ENCODE results near the gene IL23A. TPM values are rescaled to one million over a fixed set of nuclear protein-coding genes. Genes with fewer than 3 reads are reported as not detected.
A peak's percentile ranks its signal among the peaks of the same experiment; 100 is the strongest.
"Not testable (repeated sequence)": the region's sequence is repeated elsewhere in the genome, so short reads cannot be mapped to it uniquely, and the experiment has no call there.

Gene IL23A
- total RNA-seq, 1 donor from 2014 or later, result 0.42 TPM

DNA sequence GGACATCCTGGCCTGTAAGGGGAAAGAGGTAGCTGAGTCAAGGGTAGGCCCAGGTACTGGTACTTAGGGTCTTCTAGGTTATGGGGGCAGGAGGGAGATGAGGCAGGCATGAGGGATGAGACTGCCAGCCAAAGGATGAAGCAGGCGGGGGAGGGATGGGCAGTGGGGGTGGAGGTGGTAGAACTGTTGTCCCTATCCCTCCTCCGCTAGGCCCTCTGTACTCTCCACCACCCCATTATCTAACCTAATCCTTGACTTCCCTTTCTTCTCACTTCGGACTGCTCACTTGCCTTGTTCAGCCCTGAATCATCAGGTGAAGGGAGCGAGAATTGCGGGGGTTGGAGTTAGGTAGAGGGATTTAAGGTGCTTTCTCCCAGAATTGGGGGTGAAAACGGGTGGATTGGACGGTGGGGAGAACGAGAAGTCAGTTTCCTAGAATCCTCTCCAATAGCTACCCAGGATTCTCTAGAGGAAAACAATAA is 5.4 kb upstream of the IL23A start:
- no peak for DNase-seq
- Mint-ChIP-seq H3K4me1 (ENCODE audit: low read depth, unreplicated experiment) (peaks cover 7% of the 10 kb centered on the region), H3K27me3 (ENCODE audit: unreplicated experiment) (peaks cover 3% of the 10 kb centered on the region), H3K27ac (ENCODE audit: unreplicated experiment) (peak overlapping the region; percentile 95), H3K9me3 (ENCODE audit: unreplicated experiment) (peaks cover 8% of the 10 kb centered on the region), H3K4me3 (ENCODE audit: unreplicated experiment) (peak overlapping the region; percentile 93), H3K36me3 (ENCODE audit: unreplicated experiment) (no peaks in the 10 kb centered on the region)
- TF ChIP-seq, protein P1, sequence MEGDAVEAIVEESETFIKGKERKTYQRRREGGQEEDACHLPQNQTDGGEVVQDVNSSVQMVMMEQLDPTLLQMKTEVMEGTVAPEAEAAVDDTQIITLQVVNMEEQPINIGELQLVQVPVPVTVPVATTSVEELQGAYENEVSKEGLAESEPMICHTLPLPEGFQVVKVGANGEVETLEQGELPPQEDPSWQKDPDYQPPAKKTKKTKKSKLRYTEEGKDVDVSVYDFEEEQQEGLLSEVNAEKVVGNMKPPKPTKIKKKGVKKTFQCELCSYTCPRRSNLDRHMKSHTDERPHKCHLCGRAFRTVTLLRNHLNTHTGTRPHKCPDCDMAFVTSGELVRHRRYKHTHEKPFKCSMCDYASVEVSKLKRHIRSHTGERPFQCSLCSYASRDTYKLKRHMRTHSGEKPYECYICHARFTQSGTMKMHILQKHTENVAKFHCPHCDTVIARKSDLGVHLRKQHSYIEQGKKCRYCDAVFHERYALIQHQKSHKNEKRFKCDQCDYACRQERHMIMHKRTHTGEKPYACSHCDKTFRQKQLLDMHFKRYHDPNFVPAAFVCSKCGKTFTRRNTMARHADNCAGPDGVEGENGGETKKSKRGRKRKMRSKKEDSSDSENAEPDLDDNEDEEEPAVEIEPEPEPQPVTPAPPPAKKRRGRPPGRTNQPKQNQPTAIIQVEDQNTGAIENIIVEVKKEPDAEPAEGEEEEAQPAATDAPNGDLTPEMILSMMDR (IDR thresholded peaks at IDR 0.05; ENCODE audit: partially characterized antibody, unreplicated experiment), result no peak

DNA sequence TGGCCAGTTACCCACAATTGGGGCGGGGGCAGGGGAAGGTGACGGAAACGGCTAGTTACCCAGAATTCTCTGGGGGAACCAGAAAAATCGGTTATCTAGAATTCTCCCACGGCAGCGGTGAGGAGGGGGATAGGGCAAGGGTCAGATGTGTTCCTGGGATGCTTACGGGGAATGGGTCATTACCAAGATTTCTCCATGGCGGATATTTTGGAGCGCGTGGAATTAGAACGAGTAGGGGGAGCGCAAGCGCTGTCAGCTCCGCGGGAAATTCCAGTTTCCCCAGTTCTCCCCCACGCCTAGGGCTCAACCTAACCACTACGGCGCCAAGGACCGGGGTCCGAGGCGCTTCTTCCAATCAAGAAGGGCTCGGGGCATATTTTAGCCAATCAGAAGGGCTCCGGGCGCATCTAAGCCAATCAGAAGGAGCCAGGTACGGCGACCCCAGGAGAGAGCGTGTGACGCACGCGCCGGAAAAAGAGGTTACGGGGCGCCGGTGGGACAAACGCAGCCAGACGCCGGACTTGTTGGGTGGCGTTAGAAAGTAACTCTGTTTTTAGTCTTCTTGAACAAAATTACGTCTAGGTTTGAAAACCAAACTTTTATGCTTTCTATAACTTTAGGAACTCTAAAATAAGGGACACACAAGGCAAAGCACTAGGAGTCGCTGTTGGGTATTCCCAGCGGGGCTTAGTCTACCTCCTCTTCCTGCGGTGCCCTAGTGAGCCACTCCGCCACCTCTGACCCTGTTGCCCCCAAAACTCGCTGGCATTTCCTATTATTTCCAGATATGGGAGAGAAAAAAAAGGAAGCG is 4.8 kb upstream of the IL23A start, which contains the start of gene PAN2:
Gene PAN2, minus strand, starts transcription at position 322 of the 811 bp plus-strand sequence. CDS start 906 bp downstream, outside the sequence.
- peaks cover 3% of the 10 kb centered on the region for H3K27me3 Mint-ChIP-seq (ENCODE audit: unreplicated experiment)
- H3K4me1 Mint-ChIP-seq (ENCODE audit: low read depth, unreplicated experiment), result peaks cover 7% of the 10 kb centered on the region
- peak within 1 kb of the TSS; percentile 93 for H3K4me3 Mint-ChIP-seq (ENCODE audit: unreplicated experiment)
- peaks cover 8% of the 10 kb centered on the region for H3K9me3 Mint-ChIP-seq (ENCODE audit: unreplicated experiment)
- TF ChIP-seq, protein P1 (IDR thresholded peaks at IDR 0.05; ENCODE audit: partially characterized antibody, unreplicated experiment), result peak; percentile 58
- no peaks in the 10 kb centered on the region for H3K36me3 Mint-ChIP-seq (ENCODE audit: unreplicated experiment)
- peak within 1 kb of the TSS; percentile 95 for H3K27ac Mint-ChIP-seq (ENCODE audit: unreplicated experiment)
- DNase-seq, result peak; percentile 88

DNA sequence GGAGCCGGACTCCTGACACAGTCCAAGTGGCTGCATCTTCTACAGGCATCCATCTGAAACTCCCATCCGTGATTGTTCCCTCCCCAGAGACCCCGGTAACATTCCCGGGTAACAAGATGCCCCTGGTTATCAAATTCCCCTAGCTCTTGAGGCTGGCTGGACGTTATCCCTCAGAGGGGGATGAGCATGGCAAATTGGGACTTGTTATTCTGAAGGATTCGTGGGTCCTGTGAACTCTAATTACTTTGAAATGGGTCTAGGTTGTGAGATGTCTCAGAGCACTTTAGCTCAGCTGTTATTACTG is 4.2 kb upstream of the IL23A start:
- H3K4me1 Mint-ChIP-seq (ENCODE audit: low read depth, unreplicated experiment), result peaks cover 7% of the 10 kb centered on the region
- TF ChIP-seq, protein P1 (IDR thresholded peaks at IDR 0.05; ENCODE audit: partially characterized antibody, unreplicated experiment), result peak; percentile 5
- H3K27ac Mint-ChIP-seq (ENCODE audit: unreplicated experiment), result peak overlapping the region; percentile 81
- peaks cover 3% of the 10 kb centered on the region for H3K27me3 Mint-ChIP-seq (ENCODE audit: unreplicated experiment)
- H3K9me3 Mint-ChIP-seq (ENCODE audit: unreplicated experiment), result peaks cover 8% of the 10 kb centered on the region
- no peaks in the 10 kb centered on the region for H3K36me3 Mint-ChIP-seq (ENCODE audit: unreplicated experiment)
- DNase-seq, result no peak
- peak overlapping the region; percentile 93 for H3K4me3 Mint-ChIP-seq (ENCODE audit: unreplicated experiment)

DNA sequence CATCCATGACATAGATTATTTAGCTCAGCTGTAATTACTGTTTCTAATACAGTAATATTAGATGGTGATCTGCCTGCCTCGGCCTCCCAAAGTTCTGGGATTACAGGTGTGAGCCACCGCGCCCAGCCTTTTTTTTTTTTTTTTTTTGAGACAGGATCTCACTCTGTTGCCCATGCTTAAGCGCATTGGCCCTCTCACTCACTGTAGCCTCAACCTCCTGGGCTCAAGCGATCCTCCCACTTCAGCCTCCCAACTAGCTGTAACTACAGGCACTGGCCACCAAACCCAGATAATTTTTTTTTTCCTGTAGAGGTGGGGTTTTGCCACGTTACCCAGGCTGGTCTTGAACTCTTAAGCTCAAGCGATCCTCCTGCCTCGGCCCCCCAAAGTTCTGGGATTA is 3.2 kb upstream of the IL23A start:
- H3K9me3 Mint-ChIP-seq (ENCODE audit: unreplicated experiment); H3K27ac Mint-ChIP-seq (ENCODE audit: unreplicated experiment); H3K36me3 Mint-ChIP-seq (ENCODE audit: unreplicated experiment); DNase-seq; H3K4me3 Mint-ChIP-seq (ENCODE audit: unreplicated experiment); H3K27me3 Mint-ChIP-seq (ENCODE audit: unreplicated experiment); H3K4me1 Mint-ChIP-seq (ENCODE audit: low read depth, unreplicated experiment): not testable (repeated sequence)

DNA sequence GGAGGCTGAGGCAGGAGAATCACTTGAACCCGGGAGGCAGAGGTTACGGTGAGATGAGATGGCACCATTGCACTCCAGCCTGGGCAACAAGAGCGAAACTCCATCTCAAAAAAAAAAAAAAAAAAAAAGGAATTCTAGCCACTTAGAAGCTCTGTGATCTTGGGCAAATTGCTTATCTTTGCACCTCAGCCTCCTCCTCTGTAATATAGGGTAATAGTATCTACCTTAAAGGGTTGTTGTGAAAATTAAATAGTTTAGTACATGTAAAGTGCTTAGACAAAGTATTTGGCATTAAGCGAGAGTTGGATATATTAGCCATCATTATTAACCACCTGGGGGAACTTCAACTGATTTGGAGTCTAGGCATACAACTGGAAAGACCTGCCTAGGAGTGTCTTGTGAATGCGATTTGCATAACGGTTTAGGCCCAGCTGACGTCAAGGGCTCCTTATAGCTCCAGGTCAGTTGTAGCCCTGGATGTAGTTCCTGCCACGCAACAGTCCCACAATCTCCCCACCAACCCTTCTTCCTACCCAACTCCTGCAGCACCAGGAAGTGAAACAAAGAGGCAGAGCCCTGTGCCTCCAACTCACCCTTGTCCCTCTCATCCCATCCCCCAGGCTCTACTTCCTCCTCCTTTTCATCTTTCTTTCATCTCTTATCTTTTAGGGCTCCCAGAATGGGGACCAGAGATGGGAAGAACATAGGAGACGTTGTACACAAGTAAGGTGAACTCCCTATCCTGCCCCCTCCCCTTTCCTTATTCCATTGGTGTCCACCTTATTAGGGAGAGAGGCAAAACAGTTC is 2.1 kb upstream of the IL23A start:
- no peak overlapping the region for H3K4me3 Mint-ChIP-seq (ENCODE audit: unreplicated experiment)
- no peak for DNase-seq
- no peaks in the 10 kb centered on the region for H3K36me3 Mint-ChIP-seq (ENCODE audit: unreplicated experiment)
- H3K4me1 Mint-ChIP-seq (ENCODE audit: low read depth, unreplicated experiment), result peaks cover 7% of the 10 kb centered on the region
- H3K9me3 Mint-ChIP-seq (ENCODE audit: unreplicated experiment), result peaks cover 8% of the 10 kb centered on the region
- TF ChIP-seq, protein P1 (IDR thresholded peaks at IDR 0.05; ENCODE audit: partially characterized antibody, unreplicated experiment), result no peak
- H3K27me3 Mint-ChIP-seq (ENCODE audit: unreplicated experiment), result peaks cover 3% of the 10 kb centered on the region
- H3K27ac Mint-ChIP-seq (ENCODE audit: unreplicated experiment), result no peak overlapping the region
